ENCODE results near the gene HDDC3.
"Not testable (repeated sequence)": the region's sequence is repeated elsewhere in the genome, so short reads cannot be mapped to it uniquely, and the experiment has no call there.

- not testable (repeated sequence) for TF ChIP-seq CTCF (conservative IDR thresholded peaks at IDR 0.05 in 1 of 2, IDR thresholded peaks at IDR 0.05 in 1 of 2; ENCODE audit: low read depth in 1 of 2, low read length in 2 of 2); EZH2 (IDR thresholded peaks at IDR 0.05; ENCODE audit: low read length, missing control alignments)
These were observed 5.6 kb downstream of the HDDC3 start for GRCh38 chr15:90926766-90927165.
